HL-60 (cell line): ENCODE measurements around the gene PAX5.

Experiments used
- GABPA ChIP-seq: IDR thresholded peaks from 2 replicates; pipeline ENCODE4 v1.6.1; 2012; ENCODE audit warnings: low read depth
- POLR2AphosphoS5 ChIP-seq: IDR thresholded peaks from 2 replicates; pipeline ENCODE4 v1.6.1; 2012; ENCODE audit warnings: low read depth
- REST ChIP-seq: IDR thresholded peaks from 2 replicates; pipeline ENCODE4 v1.6.1; 2012; ENCODE audit warnings: low read depth; ENCODE audit not compliant: insufficient replicate concordance
- SPI1 ChIP-seq: IDR thresholded peaks from 2 replicates; pipeline ENCODE4 v1.6.1; 2012; ENCODE audit warnings: low read depth, mild to moderate bottlenecking, borderline replicate concordance
- TF ChIP-seq, protein P1 (sequence below): IDR thresholded peaks from one replicate; pipeline ENCODE4 v1.5.1; 2011; ENCODE audit warnings: low read length, control low read depth, inconsistent platforms; ENCODE audit not compliant: insufficient read depth

- TF ChIP-seq, protein P1, sequence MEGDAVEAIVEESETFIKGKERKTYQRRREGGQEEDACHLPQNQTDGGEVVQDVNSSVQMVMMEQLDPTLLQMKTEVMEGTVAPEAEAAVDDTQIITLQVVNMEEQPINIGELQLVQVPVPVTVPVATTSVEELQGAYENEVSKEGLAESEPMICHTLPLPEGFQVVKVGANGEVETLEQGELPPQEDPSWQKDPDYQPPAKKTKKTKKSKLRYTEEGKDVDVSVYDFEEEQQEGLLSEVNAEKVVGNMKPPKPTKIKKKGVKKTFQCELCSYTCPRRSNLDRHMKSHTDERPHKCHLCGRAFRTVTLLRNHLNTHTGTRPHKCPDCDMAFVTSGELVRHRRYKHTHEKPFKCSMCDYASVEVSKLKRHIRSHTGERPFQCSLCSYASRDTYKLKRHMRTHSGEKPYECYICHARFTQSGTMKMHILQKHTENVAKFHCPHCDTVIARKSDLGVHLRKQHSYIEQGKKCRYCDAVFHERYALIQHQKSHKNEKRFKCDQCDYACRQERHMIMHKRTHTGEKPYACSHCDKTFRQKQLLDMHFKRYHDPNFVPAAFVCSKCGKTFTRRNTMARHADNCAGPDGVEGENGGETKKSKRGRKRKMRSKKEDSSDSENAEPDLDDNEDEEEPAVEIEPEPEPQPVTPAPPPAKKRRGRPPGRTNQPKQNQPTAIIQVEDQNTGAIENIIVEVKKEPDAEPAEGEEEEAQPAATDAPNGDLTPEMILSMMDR, result no peak
- TF ChIP-seq REST (no peak), GABPA (no peak), POLR2AphosphoS5 (no peak), SPI1 (no peak)
Observed at GRCh38 chr9:36974731-36975130, 59.3 kb downstream of the PAX5 start.
